Neural progenitor cell (in vitro differentiated cells): Measurements from ENCODE around the gene PRDM1.

Experiments
- CTCF ChIP-seq: fragments of 200-600 bp; sonication (generic); IDR thresholded peaks from 2 replicates; pipeline ENCODE4 v1.5.1; 2017; ENCODE audit warnings: antibody characterized with exemption, mild to moderate bottlenecking
- EZH2 ChIP-seq: fragments of 200-600 bp; sonication (generic); IDR thresholded peaks from 2 replicates; pipeline ENCODE4 v1.6.1; 2017; ENCODE audit warnings: antibody characterized with exemption, mild to moderate bottlenecking, moderate library complexity

- peak; percentile 83 for TF ChIP-seq CTCF
- no peak for TF ChIP-seq EZH2
These were observed 1.8 kb upstream of the PRDM1 start for GRCh38 chr6:106084106-106084988.
